Neural cell (in vitro differentiated cells): ENCODE results near the gene PHLPP1. TPM values are rescaled to one million over a fixed set of nuclear protein-coding genes. Genes with fewer than 3 reads are reported as not detected.

ENCODE experiments used
- H2AFZ ChIP-seq: fragments of 200-600, 300-800 bp; sonication (generic), shearing (Covaris generic); 2 replicates; pipeline ENCODE4 v1.6.0; 2014; ENCODE audit warnings: low read depth, mild to moderate bottlenecking, antibody characterized with exemption, low read length, moderate library complexity
- H3F3A ChIP-seq: fragments of 200-600 bp; shearing (Covaris generic); 2 replicates; pipeline ENCODE4 v1.6.1; 2016; ENCODE audit warnings: mild to moderate bottlenecking, moderate library complexity, mixed read lengths, antibody characterized with exemption, low read length; ENCODE audit not compliant: insufficient read depth, poor library complexity, severe bottlenecking
- H3K27ac ChIP-seq: fragments of 200-600, 300-800 bp; sonication (generic), shearing (Covaris generic); 2 replicates; pipeline ENCODE4 v1.5.1; 2014; ENCODE audit warnings: mild to moderate bottlenecking, low read length, moderate library complexity
- H3K27me3 ChIP-seq: fragments of 300-800, 200-600 bp; sonication (generic), shearing (Covaris generic); 2 replicates; pipeline ENCODE4 v1.6.0; 2014; ENCODE audit warnings: mild to moderate bottlenecking, low read depth, low read length, moderate library complexity; ENCODE audit not compliant: insufficient read depth
- H3K36me3 ChIP-seq: fragments of 300-800, 200-600 bp; sonication (generic), shearing (Covaris generic); 2 replicates; pipeline ENCODE4 v1.5.1; 2014; ENCODE audit warnings: mild to moderate bottlenecking, antibody characterized with exemption, low read length, moderate library complexity; ENCODE audit not compliant: insufficient read depth
- H3K4me2 ChIP-seq: fragments of 300-800, 200-600 bp; sonication (generic), shearing (Covaris generic); 2 replicates; pipeline ENCODE4 v1.6.0; 2014; ENCODE audit warnings: mild to moderate bottlenecking, low read length
- H3K4me3 ChIP-seq: fragments of 300-800, 200-600 bp; sonication (generic), shearing (Covaris generic); 2 replicates; pipeline ENCODE4 v1.5.1; 2014; ENCODE audit warnings: mild to moderate bottlenecking, low read length, moderate library complexity
- H3K79me2 ChIP-seq: fragments of 200-600 bp; shearing (Covaris generic); replicated peaks from 2 replicates; pipeline ENCODE4 v1.6.0; 2014; ENCODE audit warnings: mild to moderate bottlenecking, low read length, moderate library complexity; ENCODE audit not compliant: insufficient read depth
- H3K9ac ChIP-seq: fragments of 300-800, 200-600 bp; sonication (generic), shearing (Covaris generic); 2 replicates; pipeline ENCODE4 v1.6.1; 2016; ENCODE audit warnings: mild to moderate bottlenecking, low read length, mixed read lengths
- H3K9me2 ChIP-seq: fragments of 200-600 bp; shearing (Covaris generic); 2 replicates; pipeline ENCODE4 v1.6.1; 2016; ENCODE audit warnings: mild to moderate bottlenecking, low read length, mixed read lengths; ENCODE audit not compliant: insufficient read depth
- H3K9me3 ChIP-seq: fragments of 200-600, 300-800 bp; sonication (generic), shearing (Covaris generic); 2 replicates; pipeline ENCODE4 v1.6.1; 2016; ENCODE audit warnings: mild to moderate bottlenecking, mixed run types, low read length, moderate library complexity, mixed read lengths
- H4K20me1 ChIP-seq: fragments of 200-600 bp; shearing (Covaris generic); 2 replicates; pipeline ENCODE4 v1.6.1; 2016; ENCODE audit warnings: mild to moderate bottlenecking, mixed run types; ENCODE audit not compliant: insufficient read depth
- CTCF ChIP-seq: fragments of 450-650 bp; IDR thresholded peaks from 2 replicates; pipeline ENCODE4 v1.5.1; 2014; ENCODE audit warnings: antibody characterized with exemption, mild to moderate bottlenecking, moderate library complexity; ENCODE audit not compliant: poor library complexity, severe bottlenecking
- EP300 ChIP-seq: fragments of 450-650 bp; conservative IDR thresholded peaks from 2 replicates; pipeline ENCODE4 v1.6.1; 2014; ENCODE audit warnings: antibody characterized with exemption, mild to moderate bottlenecking, moderate library complexity; ENCODE audit not compliant: poor library complexity, severe bottlenecking
- EZH2 ChIP-seq: fragments of 200-600, 300-800 bp; shearing (Covaris generic), sonication (generic); IDR thresholded peaks from 2 replicates; pipeline ENCODE4 v1.6.1; 2014; ENCODE audit warnings: antibody characterized with exemption, low read length, borderline replicate concordance, mild to moderate bottlenecking; ENCODE audit not compliant: insufficient read depth, poor library complexity, severe bottlenecking
- MXI1 ChIP-seq: fragments of 450-650 bp; conservative IDR thresholded peaks from 2 replicates; pipeline ENCODE4 v1.6.1; 2014; ENCODE audit warnings: antibody characterized with exemption, mild to moderate bottlenecking; ENCODE audit not compliant: poor library complexity, severe bottlenecking
- POLR2AphosphoS5 ChIP-seq: IDR thresholded peaks from 2 replicates; pipeline ENCODE4 v1.6.1; 2012
- RAD21 ChIP-seq: fragments of 450-650 bp; conservative IDR thresholded peaks from 2 replicates; pipeline ENCODE4 v1.6.1; 2014; ENCODE audit warnings: antibody characterized with exemption, mild to moderate bottlenecking, moderate library complexity
- REST ChIP-seq: IDR thresholded peaks from 2 replicates; pipeline ENCODE4 v1.6.1; 2012; ENCODE audit warnings: borderline replicate concordance
- SMC3 ChIP-seq: fragments of 450-650 bp; conservative IDR thresholded peaks from 2 replicates; pipeline ENCODE4 v1.6.1; 2014; ENCODE audit warnings: antibody characterized with exemption, mild to moderate bottlenecking, moderate library complexity; ENCODE audit not compliant: poor library complexity
- TAF1 ChIP-seq: IDR thresholded peaks from 2 replicates; pipeline ENCODE4 v1.6.1; 2012; ENCODE audit warnings: low read depth
- polyA plus RNA-seq: library from polyadenylated mRNA; depleted of rRNA; stranded (reverse); fragments of >200 nt; gene quantifications from 2 replicates; pipeline ENCODE4 v1.2.3, GENCODE V29; 2014

PHLPP1 gene
- polyA plus RNA-seq, 1 donor from 2014 or later = 4.5 TPM

GRCh38 chr18:62713651-62714247, 1.6 kb upstream of the PHLPP1 start:
- H2AFZ ChIP-seq = no peak overlapping the region
- no peaks in the 10 kb centered on the region for H3K9me3 ChIP-seq
- H3K79me2 ChIP-seq = peaks cover 18% of the 10 kb centered on the region
- no peak overlapping the region for H3K27ac ChIP-seq
- no peaks in the 10 kb centered on the region for H3F3A ChIP-seq
- no peaks in the 10 kb centered on the region for H3K27me3 ChIP-seq
- H3K9ac ChIP-seq = no peak overlapping the region
- H3K4me3 ChIP-seq = no peak overlapping the region
- H3K36me3 ChIP-seq = no peaks in the 10 kb centered on the region
- TF ChIP-seq SMC3 = no peak
- TF ChIP-seq REST = no peak
- no peak for TF ChIP-seq RAD21
- no peak for TF ChIP-seq CTCF
- TF ChIP-seq POLR2AphosphoS5 = no peak
- no peak for TF ChIP-seq EP300
- no peak for TF ChIP-seq EZH2
- TF ChIP-seq MXI1 = no peak
- no peak for TF ChIP-seq TAF1
- H3K4me2 ChIP-seq = no peak overlapping the region
- H4K20me1 ChIP-seq = no peaks in the 10 kb centered on the region
- no peaks in the 10 kb centered on the region for H3K9me2 ChIP-seq

- peak overlapping the region; percentile 65 for H3K4me3 ChIP-seq
- peak overlapping the region; percentile 76 for H3K4me2 ChIP-seq
- no peaks in the 10 kb centered on the region for H3F3A ChIP-seq
- H3K27ac ChIP-seq = peak overlapping the region; percentile 85
- no peak for TF ChIP-seq TAF1
- TF ChIP-seq MXI1 = peak; percentile 32
- TF ChIP-seq RAD21 = peak; percentile 84
- no peak for TF ChIP-seq EZH2
- no peak for TF ChIP-seq POLR2AphosphoS5
- TF ChIP-seq SMC3 = peak; percentile 94
- peak; percentile 93 for TF ChIP-seq CTCF
- TF ChIP-seq EP300 = peak; percentile 50
- no peak for TF ChIP-seq REST
- H2AFZ ChIP-seq = peak overlapping the region; percentile 22
- H3K36me3 ChIP-seq = no peaks in the 10 kb centered on the region
- peak overlapping the region; percentile 87 for H3K9ac ChIP-seq
- H4K20me1 ChIP-seq = no peaks in the 10 kb centered on the region
- H3K9me2 ChIP-seq = no peaks in the 10 kb centered on the region
- no peaks in the 10 kb centered on the region for H3K27me3 ChIP-seq
- peaks cover 29% of the 10 kb centered on the region for H3K79me2 ChIP-seq
- H3K9me3 ChIP-seq = no peaks in the 10 kb centered on the region
Observed at GRCh38 chr18:62714671-62715435, 488 bp upstream of the PHLPP1 start.
